ENCODE data around the gene GAK.
A peak's percentile ranks its signal among the peaks of the same experiment; 100 is the strongest.

GAK gene

GRCh38 chr4:836003-836511 lies 96.1 kb downstream of the GAK start:
- H3K4me3 ChIP-seq (ENCODE audit: low read depth, low read length): no peak overlapping the region
- no peak for DNase-seq (ENCODE audit: low read depth)
- TF ChIP-seq CTCF (IDR thresholded peaks at IDR 0.05; ENCODE audit: low read depth, low read length) (no peak), POLR2A (IDR thresholded peaks at IDR 0.05; ENCODE audit: extremely low read depth, insufficient read length) (no peak), MYC (IDR thresholded peaks at IDR 0.05; ENCODE audit: low read depth, low read length) (no peak), MAX (IDR thresholded peaks at IDR 0.05; ENCODE audit: low read depth, low read length) (no peak)

GRCh38 chr4:835148-836002 lies 96.7 kb downstream of the GAK start:
- no peak for DNase-seq (ENCODE audit: low read depth)
- H3K4me3 ChIP-seq (ENCODE audit: low read depth, low read length): no peak overlapping the region
- TF ChIP-seq CTCF (IDR thresholded peaks at IDR 0.05; ENCODE audit: low read depth, low read length): no peak
- TF ChIP-seq MYC (IDR thresholded peaks at IDR 0.05; ENCODE audit: low read depth, low read length): no peak
- no peak for TF ChIP-seq MAX (IDR thresholded peaks at IDR 0.05; ENCODE audit: low read depth, low read length)
- no peak for TF ChIP-seq POLR2A (IDR thresholded peaks at IDR 0.05; ENCODE audit: extremely low read depth, insufficient read length)

GRCh38 chr4:834368-835147 lies 97.6 kb downstream of the GAK start:
- no peak for DNase-seq (ENCODE audit: low read depth)
- H3K4me3 ChIP-seq (ENCODE audit: low read depth, low read length): no peak overlapping the region
- TF ChIP-seq POLR2A (IDR thresholded peaks at IDR 0.05; ENCODE audit: extremely low read depth, insufficient read length): no peak
- no peak for TF ChIP-seq MYC (IDR thresholded peaks at IDR 0.05; ENCODE audit: low read depth, low read length)
- no peak for TF ChIP-seq CTCF (IDR thresholded peaks at IDR 0.05; ENCODE audit: low read depth, low read length)

GRCh38 chr4:833731-834367 lies 98.3 kb downstream of the GAK start:
- TF ChIP-seq CTCF (IDR thresholded peaks at IDR 0.05; ENCODE audit: low read depth, low read length): no peak
- TF ChIP-seq MAX (IDR thresholded peaks at IDR 0.05; ENCODE audit: low read depth, low read length): no peak
- peak; percentile 32 for DNase-seq (ENCODE audit: low read depth)
- no peak overlapping the region for H3K4me3 ChIP-seq (ENCODE audit: low read depth, low read length)

GRCh38 chr4:833156-833555 lies 99.0 kb downstream of the GAK start:
- H3K4me3 ChIP-seq (ENCODE audit: low read depth, low read length): no peak overlapping the region
- DNase-seq (ENCODE audit: low read depth): peak; percentile 83
- TF ChIP-seq POLR2A (IDR thresholded peaks at IDR 0.05; ENCODE audit: extremely low read depth, insufficient read length) (no peak), CTCF (IDR thresholded peaks at IDR 0.05; ENCODE audit: low read depth, low read length) (no peak), MYC (IDR thresholded peaks at IDR 0.05; ENCODE audit: low read depth, low read length) (no peak), MAX (IDR thresholded peaks at IDR 0.05; ENCODE audit: low read depth, low read length) (peak; percentile 48)

Measured in NB4 (cell line).